Esophagus squamous epithelium (tissue), 5 donors: ENCODE data around the gene ARMC7. TPM values are rescaled to one million over a fixed set of nuclear protein-coding genes. Genes with fewer than 3 reads are reported as not detected.

ENCODE experiments used
- DNase-seq: peaks from one replicate; lab custom pipeline; 2025; lab: John Stamatoyannopoulos, UW
- H3K27ac ChIP-seq, 4 donors: fragments of 200-600 bp; sonication (generic); one replicate each; pipeline ENCODE4 v1.5.1; 2016 to 2019; ENCODE audit warnings: mild to moderate bottlenecking in 1 of 4
- H3K27me3 ChIP-seq, 4 donors: fragments of 200-600 bp; sonication (generic); 1 replicate in 3 of 4; 2 replicates in 1 of 4; pipeline versions ENCODE4 v1.5.1 to v1.6.0; 2017 to 2021; ENCODE audit warnings: antibody characterized with exemption in 1 of 4
- H3K36me3 ChIP-seq, 3 donors: fragments of 200-600 bp; sonication (generic); one replicate each; pipeline ENCODE4 v1.5.1; 2016 to 2019
- H3K4me1 ChIP-seq, 3 donors: fragments of 200-600 bp; sonication (generic); one replicate each; pipeline ENCODE4 v1.5.1; 2017 to 2019
- H3K4me3 ChIP-seq, 4 donors: fragments of 200-600 bp; sonication (generic); 1 replicate in 3 of 4; 2 replicates in 1 of 4; pipeline ENCODE4 v1.5.1; 2016 to 2019; ENCODE audit warnings: mild to moderate bottlenecking in 2 of 4, moderate library complexity in 1 of 4
- H3K9me3 ChIP-seq, 3 donors: fragments of 200-600 bp; sonication (generic); one replicate each; pipeline ENCODE4 v1.5.1; 2016 to 2019
- CTCF ChIP-seq, 6 experiments: fragments of 450-650 bp in 4 of 6; fragments of 200-600 bp in 2 of 6; sonication (generic) in 2 of 6; IDR thresholded peaks; one replicate each; pipeline ENCODE4 v1.5.1; 2016 to 2019; ENCODE audit warnings: antibody characterized with exemption in 6 of 6, mild to moderate bottlenecking in 4 of 6, moderate library complexity in 4 of 6
- POLR2A ChIP-seq, 4 donors: fragments of 450-650 bp; IDR thresholded peaks; one replicate each; pipeline ENCODE4 v1.6.1; 2017; ENCODE audit warnings: antibody characterized with exemption in 4 of 4, mild to moderate bottlenecking in 4 of 4, moderate library complexity in 3 of 4
- WGBS, 2 donors: methylation state at CpG; one replicate each; pipeline ENCODE4 v1.1.5; 2018; 5-methylcytosine and 5-hydroxymethylcytosine counted together
- intact Hi-C: fragments of 100-400 bp; cut with DNase I; formaldehyde crosslinking; loops from one replicate; pipeline ENCODE4 v1.15.0; 2022
- total RNA-seq, 4 donors: library from RNA; depleted of rRNA; stranded (reverse); fragments of >200 nt; gene quantifications; one replicate each; pipeline ENCODE4 v1.1.0, GENCODE V29; 2016
- donor health status: DM: yes; HTN: yes; CAD: no.

ARMC7 gene
- total RNA-seq, 4 donors from 2014 or later = 4.0 to 9.1 (median 5.3) TPM

GRCh38 chr17:75108193-75108592 is 1.6 kb upstream of the ARMC7 start:
- H3K4me1 ChIP-seq = peaks cover 16 to 32% (median 18%) of the 10 kb centered on the region in 3 donors
- no peak for DNase-seq
- H3K36me3 ChIP-seq = peaks cover 0 to 18% (median 4%) of the 10 kb centered on the region in 3 donors
- H3K4me3 ChIP-seq = no peak overlapping the region
- no peak overlapping the region for H3K27ac ChIP-seq
- TF ChIP-seq POLR2A (IDR thresholded peaks at IDR 0.05) (no peak), CTCF (IDR thresholded peaks at IDR 0.05) (no peak)
- no peaks in the 10 kb centered on the region for H3K9me3 ChIP-seq
- WGBS, 2 donors = 80% methylated on average over 2 of the region's 2 CpGs; no CpG with 5 or more reads in 1 of the 2 donors
- H3K27me3 ChIP-seq = no peaks in the 10 kb centered on the region
- intact Hi-C loops = loop anchor here (10.0 kb wide), 1 partner anchor 143 kb away; no protein-coding TSS in a partner anchor

GRCh38 chr17:75109046-75109406 is 743 bp upstream of the ARMC7 start:
- WGBS, 2 donors = 2 to 7% methylated on average over 13 to 17 of the region's 22 CpGs
- intact Hi-C loops = loop anchor here (10.0 kb wide), 1 partner anchor 144 kb away; no protein-coding TSS in a partner anchor
- DNase-seq = no peak
- Histone ChIP-seq H3K27me3 (no peaks in the 10 kb centered on the region), H3K4me1 (peaks cover 18 to 40% (median 22%) of the 10 kb centered on the region in 3 donors), H3K4me3 (peak overlapping the region; percentile 73 to 91 (median 89)), H3K9me3 (no peaks in the 10 kb centered on the region), H3K27ac (peak overlapping the region in 3 of 4 donors; percentile 73 to 92 (median 91)), H3K36me3 (peaks cover 0 to 14% (median 3%) of the 10 kb centered on the region in 3 donors)
- TF ChIP-seq POLR2A (IDR thresholded peaks at IDR 0.05) = no peak
- TF ChIP-seq CTCF (IDR thresholded peaks at IDR 0.05) = no peak

GRCh38 chr17:75110234-75110937 is 617 bp downstream of the ARMC7 start:
- H3K4me1 ChIP-seq = peaks cover 20 to 53% (median 33%) of the 10 kb centered on the region in 3 donors
- no peak for DNase-seq
- peaks cover 0 to under 1% (median 0%) of the 10 kb centered on the region in 3 donors for H3K36me3 ChIP-seq
- no peaks in the 10 kb centered on the region for H3K9me3 ChIP-seq
- 12 to 15% methylated on average over 24 to 32 of the region's 40 CpGs for WGBS, 2 donors
- no peaks in the 10 kb centered on the region for H3K27me3 ChIP-seq
- intact Hi-C loops = loop anchor here (5.0 kb wide), 1 partner anchor 92 kb away; no protein-coding TSS in a partner anchor
- peak overlapping the region; percentile 73 to 91 (median 89) for H3K4me3 ChIP-seq
- peak overlapping the region; percentile 73 to 92 (median 90) for H3K27ac ChIP-seq
- TF ChIP-seq POLR2A (IDR thresholded peaks at IDR 0.05) = no peak
- TF ChIP-seq CTCF (IDR thresholded peaks at IDR 0.05) = no peak

- Histone ChIP-seq H3K4me3 (no peak overlapping the region), H3K4me1 (peaks cover 26 to 68% (median 39%) of the 10 kb centered on the region in 3 donors), H3K27ac (no peak overlapping the region), H3K36me3 (peaks cover 0 to 9% (median 0%) of the 10 kb centered on the region in 3 donors), H3K9me3 (no peaks in the 10 kb centered on the region), H3K27me3 (no peaks in the 10 kb centered on the region)
- DNase-seq = no peak
- intact Hi-C loops = loop anchor here (5.0 kb wide), 1 partner anchor 90 kb away; no protein-coding TSS in a partner anchor
- WGBS, 2 donors = 78 to 79% methylated on average over 7 of the region's 7 CpGs
- no peak for TF ChIP-seq CTCF (IDR thresholded peaks at IDR 0.05)
- TF ChIP-seq POLR2A (IDR thresholded peaks at IDR 0.05) = no peak
Observed at GRCh38 chr17:75111777-75112335, 2.1 kb downstream of the ARMC7 start.
